ENCODE data around the gene PDZRN3.
A peak's percentile ranks its signal among the peaks of the same experiment; 100 is the strongest.

The PDZRN3 gene

GRCh38 chr3:73624821-73625665 is at the start of gene PDZRN3:
PDZRN3 (minus strand) TSS chr3:73624941.
- DNase-seq, result peak; percentile 36

GRCh38 chr3:73674280-73674679 is 49.5 kb upstream of the PDZRN3 start:
- DNase-seq, result peak; percentile 16

GRCh38 chr3:73669260-73669659 is 44.5 kb upstream of the PDZRN3 start:
- no peak for DNase-seq

- DNase-seq, result no peak
Measured at GRCh38 chr3:73668391-73668790, 43.6 kb upstream of the PDZRN3 start.

- DNase-seq, result no peak
Measured at GRCh38 chr3:73667889-73668288, 43.1 kb upstream of the PDZRN3 start.

- no peak for DNase-seq
Measured at GRCh38 chr3:73665286-73665685, 40.5 kb upstream of the PDZRN3 start.

- DNase-seq, result peak; percentile 12
Measured at GRCh38 chr3:73664389-73664788, 39.6 kb upstream of the PDZRN3 start.

GRCh38 chr3:73663495-73663894 is 38.8 kb upstream of the PDZRN3 start:
- no peak for DNase-seq

GRCh38 chr3:73661265-73661664 is 36.5 kb upstream of the PDZRN3 start:
- DNase-seq, result no peak

GRCh38 chr3:73658227-73658626 is 33.5 kb upstream of the PDZRN3 start:
- no peak for DNase-seq

- DNase-seq, result no peak
Measured at GRCh38 chr3:73657186-73657585, 32.4 kb upstream of the PDZRN3 start.

GRCh38 chr3:73656241-73656890 is 31.6 kb upstream of the PDZRN3 start:
- no peak for DNase-seq

GRCh38 chr3:73655197-73655596 is 30.5 kb upstream of the PDZRN3 start:
- DNase-seq, result no peak

- no peak for DNase-seq
Measured at GRCh38 chr3:73653877-73654276, 29.1 kb upstream of the PDZRN3 start.

GRCh38 chr3:73653351-73653750 is 28.6 kb upstream of the PDZRN3 start:
- DNase-seq, result no peak

GRCh38 chr3:73652896-73653295 is 28.2 kb upstream of the PDZRN3 start:
- DNase-seq, result no peak

- no peak for DNase-seq
Measured at GRCh38 chr3:73637042-73637441, 12.3 kb upstream of the PDZRN3 start.

- no peak for DNase-seq
Measured at GRCh38 chr3:73635254-73635653, 10.5 kb upstream of the PDZRN3 start.

- DNase-seq, result no peak
Measured at GRCh38 chr3:73633916-73634344, 9.2 kb upstream of the PDZRN3 start.

- no peak for DNase-seq
Measured at GRCh38 chr3:73633453-73633852, 8.7 kb upstream of the PDZRN3 start.

- DNase-seq, result no peak
Measured at GRCh38 chr3:73626106-73626505, 1.4 kb upstream of the PDZRN3 start.

- DNase-seq, result peak; percentile 45
Measured at GRCh38 chr3:73624017-73624820, 522 bp downstream of the PDZRN3 start.

GRCh38 chr3:73623346-73623745 is 1.4 kb downstream of the PDZRN3 start:
- no peak for DNase-seq
